NOMO-1 treated with dmso at 0.1 percent for 144 hours (cell line): Measurements from ENCODE around the gene MN1.

Experiments
- DNase-seq: peaks from one replicate; lab custom pipeline; 2025; ENCODE audit not compliant: unreplicated experiment; lab: John Stamatoyannopoulos, UW

The MN1 gene

GRCh38 chr22:27765706-27766291 is 35.8 kb downstream of the MN1 start:
- DNase-seq, result no peak

DNA sequence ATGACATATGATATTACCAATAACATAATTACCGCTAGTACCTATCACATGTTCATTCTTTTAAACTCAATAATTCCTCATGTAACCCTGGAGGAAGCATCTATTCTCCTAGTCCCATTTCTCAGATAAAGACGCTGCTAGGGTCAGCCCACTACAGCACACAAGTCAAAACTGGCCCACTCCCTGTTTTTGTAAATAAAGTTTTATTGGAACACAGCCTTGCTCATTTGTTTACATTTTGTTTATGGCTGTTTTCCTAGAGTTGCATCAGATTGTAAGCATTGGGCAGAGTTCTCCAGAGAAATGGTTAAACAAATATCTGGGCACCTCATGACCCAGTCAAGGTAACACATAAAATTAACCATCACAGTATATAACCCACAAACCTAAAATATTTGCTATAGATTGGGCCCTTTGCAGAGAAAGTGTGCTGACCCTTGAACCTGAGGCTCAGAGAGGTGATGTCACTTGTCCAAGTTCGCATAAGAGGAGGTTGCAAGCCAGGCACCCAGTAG is 36.8 kb downstream of the MN1 start:
- DNase-seq, result no peak

- DNase-seq, result no peak
Measured at GRCh38 chr22:27761665-27762064, 39.9 kb downstream of the MN1 start.

GRCh38 chr22:27761000-27761399 is 40.6 kb downstream of the MN1 start:
- no peak for DNase-seq

- DNase-seq, result no peak
Measured at GRCh38 chr22:27760474-27760873, 41.1 kb downstream of the MN1 start.

DNA sequence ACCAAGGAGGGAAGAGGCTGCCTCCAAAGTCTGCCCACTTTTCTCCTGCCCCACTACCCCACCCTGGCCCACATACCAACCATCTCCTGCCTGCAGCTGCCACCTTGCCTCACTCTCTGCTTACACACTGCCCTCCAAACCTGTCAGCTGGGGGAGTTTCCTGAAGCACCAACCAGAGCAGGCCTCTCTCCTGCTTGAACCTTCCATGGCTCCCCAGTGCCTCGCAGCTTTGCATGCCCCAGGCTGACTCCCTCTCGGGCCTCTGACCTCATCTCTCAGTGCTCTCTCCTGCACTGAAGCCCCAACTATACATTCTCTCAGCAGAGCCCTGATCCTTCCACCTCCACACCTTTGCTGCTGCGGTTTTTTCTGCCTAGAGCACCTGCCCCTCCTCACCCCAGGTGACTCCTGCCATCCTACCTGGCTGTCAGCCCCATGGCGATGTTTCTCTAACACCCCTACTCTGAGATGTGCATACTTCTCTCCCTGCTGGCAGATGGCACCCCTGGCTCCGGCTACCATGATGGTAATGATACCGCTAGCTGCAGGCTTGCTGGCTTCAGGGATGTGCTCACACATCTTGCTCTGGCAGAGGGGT is 43.5 kb downstream of the MN1 start:
- no peak for DNase-seq

DNA sequence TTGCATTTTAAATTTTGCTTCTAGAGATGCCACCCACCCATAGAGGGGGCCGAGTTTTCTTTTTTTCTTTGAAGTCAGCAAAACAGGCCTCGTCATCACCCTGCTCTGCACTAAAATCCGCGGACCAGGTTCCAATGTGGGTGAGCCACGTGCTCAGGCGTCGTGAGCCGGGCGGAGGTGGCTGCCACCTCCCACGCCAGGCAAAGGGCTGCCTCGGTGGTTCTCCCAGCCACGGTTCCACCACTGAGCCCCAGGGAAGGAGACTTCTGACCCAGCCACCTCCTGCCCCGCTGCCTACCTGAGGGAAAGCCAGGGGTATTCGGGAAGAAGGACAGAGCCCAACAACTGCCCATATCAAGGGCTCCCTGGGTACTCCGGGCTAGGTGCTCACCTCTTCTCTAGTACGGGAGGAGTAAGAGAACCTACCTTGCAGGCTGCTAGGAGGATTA is 45.3 kb downstream of the MN1 start:
- DNase-seq, result no peak

GRCh38 chr22:27755521-27756211 is 45.9 kb downstream of the MN1 start:
- no peak for DNase-seq

- no peak for DNase-seq
Measured at GRCh38 chr22:27754888-27755480, 46.6 kb downstream of the MN1 start.

- no peak for DNase-seq
Measured at GRCh38 chr22:27754247-27754887, 47.2 kb downstream of the MN1 start.

- DNase-seq, result no peak
Measured at GRCh38 chr22:27752771-27753170, 48.8 kb downstream of the MN1 start.

- DNase-seq, result no peak
Measured at GRCh38 chr22:27752141-27752540, 49.4 kb downstream of the MN1 start.

DNA sequence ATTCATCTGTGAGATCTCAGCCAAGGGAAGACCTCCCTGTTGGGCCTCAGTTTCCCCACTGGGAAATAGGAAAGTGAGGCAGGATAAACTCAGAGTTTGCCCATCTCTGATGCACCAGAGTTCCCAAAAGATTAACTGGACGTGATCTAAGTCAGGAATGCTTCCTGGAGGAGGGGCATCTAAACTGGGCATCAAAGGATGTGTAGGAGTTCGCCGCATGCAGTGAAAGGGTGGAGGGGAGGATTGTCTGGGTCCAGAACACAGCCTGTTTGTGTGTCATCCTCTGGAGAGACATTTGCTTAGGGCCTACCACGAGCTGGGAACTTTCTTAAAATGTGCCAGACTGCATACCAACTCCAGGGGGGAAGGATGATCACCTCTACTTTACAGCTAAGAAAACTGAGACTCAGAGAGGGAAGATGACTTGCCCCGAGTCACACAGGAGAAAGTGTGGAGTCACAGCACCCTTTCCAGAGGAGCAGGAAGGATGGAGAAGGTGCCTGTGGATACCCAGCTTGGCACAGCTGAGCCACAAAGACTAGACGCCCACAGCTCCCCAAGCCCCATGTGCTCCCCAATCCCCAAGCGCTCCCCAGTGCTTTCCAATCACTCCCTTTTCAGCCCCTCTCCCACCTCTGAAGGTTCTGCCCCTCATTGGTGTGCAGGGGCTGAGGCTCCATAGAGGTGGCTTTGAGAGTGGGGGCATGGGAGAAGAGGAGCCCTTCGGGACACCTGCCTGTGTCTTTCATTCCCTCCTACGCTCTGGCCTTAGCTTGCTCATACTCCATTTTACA is 50.1 kb downstream of the MN1 start:
- DNase-seq, result no peak

- no peak for DNase-seq
Measured at GRCh38 chr22:27750584-27751265, 50.8 kb downstream of the MN1 start.

- DNase-seq, result no peak
Measured at GRCh38 chr22:27749597-27750225, 51.8 kb downstream of the MN1 start.

DNA sequence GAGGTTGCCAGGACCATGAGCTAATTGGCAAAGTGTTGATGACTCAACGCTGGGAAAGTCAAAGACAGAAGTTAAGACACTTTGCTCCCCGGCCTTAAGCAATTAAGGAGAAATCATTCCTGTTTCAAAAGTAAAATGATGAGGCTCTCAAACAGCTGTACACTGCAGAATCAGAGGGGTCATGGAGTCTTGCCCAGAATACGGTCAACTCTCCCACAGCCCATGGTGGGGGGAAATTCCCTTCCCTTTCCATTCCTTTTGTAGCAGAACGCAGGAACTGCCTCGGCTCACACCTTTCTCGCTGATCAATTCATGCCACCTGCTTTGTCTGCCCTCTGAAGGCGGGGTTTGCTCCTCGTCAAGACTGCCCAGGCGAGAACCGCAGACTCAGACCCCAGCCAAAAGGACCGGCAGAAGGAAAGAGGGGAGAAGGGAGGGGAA is 52.8 kb downstream of the MN1 start:
- DNase-seq, result no peak

GRCh38 chr22:27748349-27748748 is 53.2 kb downstream of the MN1 start:
- DNase-seq, result no peak

DNA sequence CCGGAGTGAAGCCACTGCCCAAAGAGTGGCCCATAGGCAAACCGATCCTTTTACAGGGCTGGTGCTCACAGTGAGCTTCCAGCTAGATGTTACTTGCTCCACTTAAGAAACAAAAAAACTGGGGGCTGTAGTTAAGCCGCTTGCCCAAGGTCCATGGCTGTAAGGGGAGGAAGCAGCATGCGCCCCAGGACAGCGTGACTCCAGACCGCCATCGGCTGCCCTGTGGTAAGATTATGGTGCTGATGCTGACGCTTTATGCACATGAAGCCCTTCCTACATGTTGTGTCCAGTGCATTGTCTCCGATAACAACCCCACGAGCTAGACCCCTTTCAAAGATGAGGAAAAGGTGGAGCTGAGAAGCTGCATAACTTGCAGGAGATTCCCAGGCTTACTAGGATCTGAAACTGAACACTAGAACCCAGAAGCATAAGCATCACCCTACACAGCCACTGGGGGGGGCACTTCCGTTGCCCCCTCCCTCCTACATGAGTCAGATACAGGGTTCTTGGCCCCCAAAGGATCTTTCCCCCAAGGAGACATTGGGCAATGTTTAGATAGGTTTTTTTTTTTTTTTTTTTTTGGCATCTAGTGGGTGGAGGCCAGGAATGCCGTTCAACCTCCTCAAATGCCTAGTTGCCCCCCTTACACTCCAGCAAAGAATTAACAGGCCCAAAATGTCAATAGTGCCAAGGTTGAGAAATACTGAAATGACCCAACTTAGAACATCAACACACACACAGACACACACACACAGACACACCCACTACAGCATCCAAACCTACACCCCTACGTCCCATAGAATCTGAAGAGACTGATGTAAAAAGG is 53.9 kb downstream of the MN1 start:
- no peak for DNase-seq

DNA sequence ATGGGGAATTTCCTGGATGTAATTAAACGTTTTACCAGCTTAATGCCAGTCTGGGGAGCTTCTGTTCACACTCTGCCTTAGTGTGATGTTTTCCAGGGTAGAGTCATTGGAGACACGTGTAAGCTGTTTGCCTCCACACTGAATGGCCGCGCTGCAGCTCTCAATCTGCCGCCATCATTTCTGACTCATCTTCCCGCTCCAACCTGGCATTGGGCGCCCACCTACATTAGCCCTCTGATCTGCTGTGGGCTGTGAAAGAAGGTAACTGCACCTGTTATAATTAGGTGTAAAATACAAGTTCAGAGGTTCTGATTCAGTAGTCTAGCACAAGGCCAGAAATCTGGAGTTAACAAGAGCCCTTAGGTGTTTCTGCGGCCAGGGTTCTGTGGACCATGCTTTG is 54.6 kb downstream of the MN1 start:
- no peak for DNase-seq
